K562 (cell line): Measurements from ENCODE around the gene TRIOBP. TPM values are rescaled to one million over a fixed set of nuclear protein-coding genes. Genes with fewer than 3 reads are reported as not detected.

Experiments
- ATAC-seq: fragments of 200-7000 bp; cut with Tn5 transposase; 3 replicates; pipeline ENCODE4 v1.9.1; 2020; ENCODE audit warnings: moderate library complexity
- BruUV-seq: library from RNA; stranded (reverse); fragments of 400-500 nt; replicated peaks from 2 replicates; lab custom pipeline; 2021; lab: Mats Ljungman, UMichigan
- CTCF ChIA-PET: fragments of 300-600 bp; formaldehyde crosslinking; extraction: SDS; loops from one replicate; lab custom pipeline; 2021; ENCODE audit warnings: low intra/inter-chr PET ratio; lab: Yijun Ruan, JAX
- POLR2A ChIA-PET: fragments of 300-600, 350-650 bp; sonication (Branson Sonifier 250); formaldehyde crosslinking; extraction: SDS; loops from one replicate; lab custom pipeline; 2021; ENCODE audit warnings: antibody characterized with exemption, inconsistent platforms; lab: Yijun Ruan, JAX
- DNase-seq, 4 experiments: peaks; one replicate each; pipeline versions ENCODE4 v3.0.0 to v3.0.0-alpha.2; 2011 to 2018; ENCODE audit warnings: low spot score in 3 of 4, mixed read lengths in 3 of 4; ENCODE audit errors: extremely low read depth in 1 of 4
- FAIRE-seq: peaks from 2 replicates; lab custom pipeline; 2011; peaks lifted over from hg19 to GRCh38; lab: Jason Lieb, UNC
- H2AFZ ChIP-seq: 2 replicates; pipeline ENCODE4 v1.6.0; 2011; ENCODE audit warnings: low read depth, low read length, control low read depth, inconsistent platforms
- H3K27ac ChIP-seq: fragments of 200-600 bp; 3 replicates; pipeline ENCODE4 v1.8.0; 2011; ENCODE audit warnings: low read depth, mild to moderate bottlenecking, control low read depth, inconsistent platforms, low read length, moderate library complexity, mixed read lengths; ENCODE audit errors: extremely low read depth
- H3K27me3 ChIP-seq, 2 experiments: fragments of 300-600 bp in 1 of 2; 2 replicates in 1 of 2; 3 replicates in 1 of 2; pipeline versions ENCODE4 v1.6.0 to v1.8.0; 2011; ENCODE audit warnings: inconsistent platforms in 2 of 2, low read length in 2 of 2, mild to moderate bottlenecking in 1 of 2, mixed read lengths in 1 of 2, moderate library complexity in 1 of 2; ENCODE audit not compliant: control insufficient read depth in 2 of 2, insufficient read depth in 2 of 2
- H3K36me3 ChIP-seq: fragments of 300-600 bp; 3 replicates; pipeline ENCODE4 v1.8.0; 2011; ENCODE audit warnings: mild to moderate bottlenecking, low read length, inconsistent platforms; ENCODE audit not compliant: control insufficient read depth, insufficient read depth
- H3K4me1 ChIP-seq, 2 experiments: fragments of 200-600 bp in 1 of 2; replicated peaks in 1 of 2; 2 replicates in 1 of 2; 3 replicates in 1 of 2; pipeline versions ENCODE4 v1.5.1 to v1.8.0; 2011; ENCODE audit warnings: inconsistent platforms in 2 of 2, low read length in 2 of 2, mild to moderate bottlenecking in 1 of 2, mixed read lengths in 1 of 2, moderate library complexity in 1 of 2; ENCODE audit not compliant: control insufficient read depth in 2 of 2, insufficient read depth in 2 of 2
- H3K4me2 ChIP-seq: 2 replicates; pipeline ENCODE4 v1.6.1; 2011; ENCODE audit warnings: low read length, control low read depth, inconsistent platforms, mixed read lengths; ENCODE audit not compliant: insufficient read depth
- H3K4me3 ChIP-seq: fragments of 200-600 bp; sonication (generic), shearing (Covaris generic); 2 replicates; pipeline ENCODE4 v1.5.1; 2016; ENCODE audit warnings: control low read depth, inconsistent platforms
- H3K79me2 ChIP-seq: fragments of 200-600 bp; 3 replicates; pipeline ENCODE4 v1.8.0; 2011; ENCODE audit warnings: low read length, inconsistent platforms; ENCODE audit not compliant: control insufficient read depth, insufficient read depth
- H3K9ac ChIP-seq, 2 experiments: 2 replicates each; pipeline versions ENCODE4 v1.6.0 to v1.6.1; 2011; ENCODE audit warnings: low read depth in 2 of 2, low read length in 2 of 2, control low read depth in 1 of 2, inconsistent platforms in 1 of 2, mild to moderate bottlenecking in 1 of 2, mixed read lengths in 1 of 2; ENCODE audit not compliant: insufficient read depth in 1 of 2
- H3K9me1 ChIP-seq: one replicate; pipeline ENCODE4 v1.6.0; 2011; ENCODE audit warnings: inconsistent platforms, mild to moderate bottlenecking, low read length, moderate library complexity; ENCODE audit not compliant: control insufficient read depth, insufficient read depth
- H3K9me3 ChIP-seq: replicated peaks from 2 replicates; pipeline ENCODE4 v1.5.1; 2011; ENCODE audit warnings: low read depth, low read length, inconsistent platforms; ENCODE audit not compliant: control insufficient read depth, insufficient read depth
- H4K20me1 ChIP-seq: replicated peaks from 2 replicates; pipeline ENCODE4 v1.6.1; 2011; ENCODE audit warnings: low read length, inconsistent platforms, mixed read lengths; ENCODE audit not compliant: control insufficient read depth, insufficient read depth
- KDM1A ChIP-seq, 2 experiments: fragments of 450-650 bp; IDR thresholded peaks; 2 replicates each; pipeline ENCODE4 v1.6.1; 2016; ENCODE audit warnings: mild to moderate bottlenecking in 2 of 2
- RBM25 ChIP-seq: fragments of 200-400 bp; formaldehyde crosslinking; IDR thresholded peaks from 2 replicates; pipeline ENCODE4 v1.6.1; 2018; ENCODE audit warnings: low read length, low read depth, moderate library complexity; ENCODE audit not compliant: severe bottlenecking
- WGBS: fragments of 100-300 bp; shearing (Covaris generic); methylation state at CpG from one replicate; pipeline ENCODE4 v1.1.6; 2016; ENCODE audit warnings: low coverage, mixed read lengths; ENCODE audit not compliant: insufficient coverage; ENCODE audit errors: missing lambda C conversion rate; 5-methylcytosine and 5-hydroxymethylcytosine counted together
- in situ Hi-C: fragments of 300-500 bp; cut with MboI; formaldehyde crosslinking; loops from 4 replicates; pipeline ENCODE4 v1.15.0; 2018; ENCODE audit warnings: inconsistent platforms, mixed read lengths
- intact Hi-C: fragments of 100-400 bp; cut with micrococcal nuclease; formaldehyde crosslinking; loops from 2 replicates; pipeline ENCODE4 v1.14.2; 2022
- polyA plus RNA-seq, 8 experiments: library from polyadenylated mRNA; depleted of rRNA in 4 of 8; stranded (reverse) in 5 of 8; unstranded in 3 of 8; fragments of >200 nt; fragmentation: Nextera tagmentation in 2 of 8; fragmentation: Illumina TruSeq in 1 of 8; extraction: Ambion mirVana in 2 of 8; extraction: Trizol in 1 of 8; gene quantifications; 2 replicates each; pipeline versions ENCODE4 v1.2.1 to v1.2.3, GENCODE V29; 2011 to 2014; ENCODE audit warnings: inconsistent platforms in 1 of 8, missing spikeins in 1 of 8
- total RNA-seq, 7 experiments: library from RNA; depleted of rRNA in 6 of 7; stranded (reverse); fragments of >200 nt in 6 of 7; fragmentation: Illumina TruSeq in 2 of 7; extraction: Trizol in 2 of 7; gene quantifications; 2 replicates each; pipeline versions ENCODE4 v1.2.1 to v1.2.3, GENCODE V29; 2011 to 2021; ENCODE audit warnings: low replicate concordance in 1 of 7
- TF ChIP-seq, protein P1 (sequence below): fragments of 450-650 bp; conservative IDR thresholded peaks from 2 replicates; pipeline ENCODE4 v1.6.1; 2016; ENCODE audit warnings: missing genetic modification characterization, low read depth, mild to moderate bottlenecking, control low read depth, missing compliant biosample characterization
- TF ChIP-seq, protein P2 (sequence below): fragments of 450-650 bp; IDR thresholded peaks from 2 replicates; pipeline ENCODE4 v1.6.1; 2016

TRIOBP gene
- total and polyA plus RNA-seq, 9 of the 15 experiments (the other 6 are each of a cell fraction or from before 2014, with no cell fraction given), result 0.24 to 13.8 (median 5.5) TPM

DNA sequence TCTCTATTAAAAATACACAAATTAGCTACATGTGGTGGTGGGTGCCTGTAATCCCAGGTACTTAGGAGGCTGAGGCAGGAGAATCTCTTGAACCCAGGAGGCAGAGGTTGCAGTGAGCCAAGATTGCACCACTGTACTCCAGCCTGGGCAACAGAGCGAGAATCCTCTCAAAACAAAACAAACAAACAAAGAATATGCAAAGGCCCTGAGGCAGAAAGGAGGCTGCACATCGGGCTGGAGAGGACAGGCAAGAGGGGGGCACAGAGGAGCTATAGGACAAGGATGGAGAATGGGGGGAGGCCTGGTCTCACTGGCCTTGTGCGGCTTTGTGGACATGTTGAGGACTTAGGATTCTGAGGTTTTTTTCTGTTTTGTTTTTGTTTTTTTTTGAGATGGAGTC is 8.4 kb downstream of the TRIOBP start:
- CTCF ChIA-PET, result no interaction called here
- FAIRE-seq, result no peak
- Histone ChIP-seq H2AFZ (no peak overlapping the region), H3K9me3 (no peaks in the 10 kb centered on the region), H3K4me2 (no peak overlapping the region), H3K4me3 (no peak overlapping the region)
- BruUV-seq, result no TSS peak
- TF ChIP-seq KDM1A (IDR thresholded peaks at IDR 0.05), result no peak
- TF ChIP-seq, protein P1, sequence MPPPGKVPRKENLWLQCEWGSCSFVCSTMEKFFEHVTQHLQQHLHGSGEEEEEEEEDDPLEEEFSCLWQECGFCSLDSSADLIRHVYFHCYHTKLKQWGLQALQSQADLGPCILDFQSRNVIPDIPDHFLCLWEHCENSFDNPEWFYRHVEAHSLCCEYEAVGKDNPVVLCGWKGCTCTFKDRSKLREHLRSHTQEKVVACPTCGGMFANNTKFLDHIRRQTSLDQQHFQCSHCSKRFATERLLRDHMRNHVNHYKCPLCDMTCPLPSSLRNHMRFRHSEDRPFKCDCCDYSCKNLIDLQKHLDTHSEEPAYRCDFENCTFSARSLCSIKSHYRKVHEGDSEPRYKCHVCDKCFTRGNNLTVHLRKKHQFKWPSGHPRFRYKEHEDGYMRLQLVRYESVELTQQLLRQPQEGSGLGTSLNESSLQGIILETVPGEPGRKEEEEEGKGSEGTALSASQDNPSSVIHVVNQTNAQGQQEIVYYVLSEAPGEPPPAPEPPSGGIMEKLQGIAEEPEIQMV (tag), result no peak
- TF ChIP-seq RBM25, result peak; percentile 47
- TF ChIP-seq, protein P2, sequence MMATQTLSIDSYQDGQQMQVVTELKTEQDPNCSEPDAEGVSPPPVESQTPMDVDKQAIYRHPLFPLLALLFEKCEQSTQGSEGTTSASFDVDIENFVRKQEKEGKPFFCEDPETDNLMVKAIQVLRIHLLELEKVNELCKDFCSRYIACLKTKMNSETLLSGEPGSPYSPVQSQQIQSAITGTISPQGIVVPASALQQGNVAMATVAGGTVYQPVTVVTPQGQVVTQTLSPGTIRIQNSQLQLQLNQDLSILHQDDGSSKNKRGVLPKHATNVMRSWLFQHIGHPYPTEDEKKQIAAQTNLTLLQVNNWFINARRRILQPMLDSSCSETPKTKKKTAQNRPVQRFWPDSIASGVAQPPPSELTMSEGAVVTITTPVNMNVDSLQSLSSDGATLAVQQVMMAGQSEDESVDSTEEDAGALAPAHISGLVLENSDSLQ, result no peak
- TF ChIP-seq, all 486 proteins: peak for 1
- Histone ChIP-seq H4K20me1 (no peaks in the 10 kb centered on the region), H3K27me3 (0 out of 5 replicates have a peak, but pooled peaks cover 0 to 6% of the 10 kb centered on the region in 2 experiments), H3K9ac (no peak overlapping the region), H3K79me2 (no peaks in the 10 kb centered on the region), H3K9me1 (no peaks in the 10 kb centered on the region), H3K27ac (no peak overlapping the region), H3K36me3 (no peaks in the 10 kb centered on the region), H3K4me1 (peaks cover 0 to 15% of the 10 kb centered on the region in 2 experiments; a peak in 2 of 5 replicates)
- ATAC-seq (no peak), DNase-seq (no peak)
- intact Hi-C loops, result no loop called here
- POLR2A ChIA-PET, result no interaction called here
- WGBS, result 25% methylated on average over 3 of the region's 3 CpGs
- in situ Hi-C loops, result no loop called here
